Endodermal cell (in vitro differentiated cells): ENCODE measurements around the gene L1CAM. TPM values are rescaled to one million over a fixed set of nuclear protein-coding genes. Genes with fewer than 3 reads are reported as not detected.

Source experiments
- DNase-seq: peaks from one replicate; pipeline ENCODE4 v3.0.0-alpha.2; 2017
- H3K27ac ChIP-seq: 2 replicates; pipeline ENCODE4 v1.5.1; 2013; ENCODE audit warnings: mild to moderate bottlenecking, low read depth, low read length, moderate library complexity
- H3K27me3 ChIP-seq: 2 replicates; pipeline ENCODE4 v1.6.1; 2013; ENCODE audit warnings: mild to moderate bottlenecking, low read length, moderate library complexity; ENCODE audit not compliant: insufficient read depth, control insufficient read depth, poor library complexity, severe bottlenecking
- H3K36me3 ChIP-seq: 2 replicates; pipeline ENCODE4 v1.7.0; 2013; ENCODE audit warnings: mild to moderate bottlenecking, low read length, moderate library complexity; ENCODE audit not compliant: control insufficient read depth, insufficient read depth
- H3K4me1 ChIP-seq: one replicate; pipeline ENCODE4 v1.7.0; 2013; ENCODE audit warnings: low read length; ENCODE audit not compliant: control insufficient read depth, insufficient read depth
- H3K4me3 ChIP-seq: 2 replicates; pipeline ENCODE4 v1.5.1; 2013; ENCODE audit warnings: mild to moderate bottlenecking, low read length, moderate library complexity
- H3K9ac ChIP-seq: 2 replicates; pipeline ENCODE4 v1.6.1; 2013; ENCODE audit warnings: mild to moderate bottlenecking, low read length, moderate library complexity; ENCODE audit not compliant: poor library complexity, severe bottlenecking; ENCODE audit errors: extremely low read depth
- H3K9me3 ChIP-seq: 2 replicates; pipeline ENCODE4 v1.6.1; 2013; ENCODE audit warnings: mild to moderate bottlenecking, low read length, moderate library complexity; ENCODE audit not compliant: control insufficient read depth
- H3K27ac Mint-ChIP-seq: 2 replicates; pipeline ENCODE4 v1.8.0; 2020; ENCODE audit warnings: mixed read lengths
- H3K27me3 Mint-ChIP-seq: 2 replicates; pipeline ENCODE4 v1.8.0; 2021; ENCODE audit warnings: mild to moderate bottlenecking, mixed read lengths; ENCODE audit not compliant: insufficient read depth
- H3K36me3 Mint-ChIP-seq: 2 replicates; pipeline ENCODE4 v1.8.0; 2020; ENCODE audit warnings: low read depth, mixed read lengths
- H3K4me1 Mint-ChIP-seq: 2 replicates; pipeline ENCODE4 v1.8.0; 2020; ENCODE audit warnings: mixed read lengths
- H3K4me3 Mint-ChIP-seq: 2 replicates; pipeline ENCODE4 v1.8.0; 2020; ENCODE audit warnings: mild to moderate bottlenecking, moderate library complexity, mixed read lengths
- H3K9me3 Mint-ChIP-seq: 2 replicates; pipeline ENCODE4 v1.8.0; 2020; ENCODE audit warnings: mild to moderate bottlenecking, mixed read lengths
- WGBS, 2 experiments: methylation state at CpG; one replicate each; pipeline versions ENCODE4 v1.1.5 to v1.1.7; 2013; ENCODE audit warnings: missing lambda C conversion rate in 2 of 2, mixed read lengths in 1 of 2; ENCODE audit not compliant: insufficient coverage in 1 of 2, insufficient read length in 1 of 2; 5-methylcytosine and 5-hydroxymethylcytosine counted together
- total RNA-seq, 2 donors: library from RNA; stranded (reverse); fragmentation: NEBNext Ultra II Directional in 1 of 2; extraction: Animal tissue kit (Norgen Biotek cat#: 25700) in 1 of 2; gene quantifications; 2 replicates in 1 of 2; 3 replicates in 1 of 2; pipeline ENCODE4 v1.2.1, GENCODE V29; 2021
- TF ChIP-seq, protein P1 (sequence below): fragments of 200-600 bp; sonication (generic); conservative IDR thresholded peaks from 2 replicates; pipeline ENCODE4 v1.5.0; 2021; ENCODE audit warnings: antibody characterized with exemption, mild to moderate bottlenecking

The L1CAM gene
- total RNA-seq, 2 donors from 2014 or later = 7.5 to 29.0 TPM

DNA sequence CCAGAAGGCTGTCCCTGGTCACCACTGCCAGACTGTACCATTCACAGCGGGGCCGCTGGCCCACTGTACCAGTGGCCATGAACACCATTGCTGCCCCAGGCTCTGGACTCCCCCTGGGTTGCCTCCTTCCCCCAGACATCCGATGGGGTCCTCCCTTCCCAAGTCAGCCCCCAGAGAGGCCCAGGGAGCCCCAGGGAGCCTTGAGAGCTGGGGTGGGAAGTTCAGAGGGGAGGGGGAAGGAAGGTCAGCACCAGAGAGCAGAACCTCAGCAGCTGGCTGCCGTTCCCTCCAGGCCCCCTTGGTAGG is 40.5 kb upstream of the L1CAM start:
- Mint-ChIP-seq H3K9me3 (peaks cover 66% of the 10 kb centered on the region), H3K36me3 (peaks cover 8% of the 10 kb centered on the region), H3K4me1 (peaks cover 6% of the 10 kb centered on the region), H3K27ac (no peak overlapping the region), H3K27me3 (no peaks in the 10 kb centered on the region), H3K4me3 (peak overlapping the region; percentile 71)
- H3K4me3 ChIP-seq = no peak overlapping the region
- TF ChIP-seq, protein P1, sequence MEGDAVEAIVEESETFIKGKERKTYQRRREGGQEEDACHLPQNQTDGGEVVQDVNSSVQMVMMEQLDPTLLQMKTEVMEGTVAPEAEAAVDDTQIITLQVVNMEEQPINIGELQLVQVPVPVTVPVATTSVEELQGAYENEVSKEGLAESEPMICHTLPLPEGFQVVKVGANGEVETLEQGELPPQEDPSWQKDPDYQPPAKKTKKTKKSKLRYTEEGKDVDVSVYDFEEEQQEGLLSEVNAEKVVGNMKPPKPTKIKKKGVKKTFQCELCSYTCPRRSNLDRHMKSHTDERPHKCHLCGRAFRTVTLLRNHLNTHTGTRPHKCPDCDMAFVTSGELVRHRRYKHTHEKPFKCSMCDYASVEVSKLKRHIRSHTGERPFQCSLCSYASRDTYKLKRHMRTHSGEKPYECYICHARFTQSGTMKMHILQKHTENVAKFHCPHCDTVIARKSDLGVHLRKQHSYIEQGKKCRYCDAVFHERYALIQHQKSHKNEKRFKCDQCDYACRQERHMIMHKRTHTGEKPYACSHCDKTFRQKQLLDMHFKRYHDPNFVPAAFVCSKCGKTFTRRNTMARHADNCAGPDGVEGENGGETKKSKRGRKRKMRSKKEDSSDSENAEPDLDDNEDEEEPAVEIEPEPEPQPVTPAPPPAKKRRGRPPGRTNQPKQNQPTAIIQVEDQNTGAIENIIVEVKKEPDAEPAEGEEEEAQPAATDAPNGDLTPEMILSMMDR = no peak
- DNase-seq = no peak
- H3K9me3 ChIP-seq = no peaks in the 10 kb centered on the region
- H3K27me3 ChIP-seq = no peaks in the 10 kb centered on the region
- no peaks in the 10 kb centered on the region for H3K4me1 ChIP-seq
- WGBS, 2 experiments = 23% methylated on average over 3 of the region's 4 CpGs; no CpG with 5 or more reads in 1 of the 2 experiments
- peak overlapping the region; percentile 94 for H3K27ac ChIP-seq
- peaks cover 4% of the 10 kb centered on the region for H3K36me3 ChIP-seq
- no peak overlapping the region for H3K9ac ChIP-seq

DNA sequence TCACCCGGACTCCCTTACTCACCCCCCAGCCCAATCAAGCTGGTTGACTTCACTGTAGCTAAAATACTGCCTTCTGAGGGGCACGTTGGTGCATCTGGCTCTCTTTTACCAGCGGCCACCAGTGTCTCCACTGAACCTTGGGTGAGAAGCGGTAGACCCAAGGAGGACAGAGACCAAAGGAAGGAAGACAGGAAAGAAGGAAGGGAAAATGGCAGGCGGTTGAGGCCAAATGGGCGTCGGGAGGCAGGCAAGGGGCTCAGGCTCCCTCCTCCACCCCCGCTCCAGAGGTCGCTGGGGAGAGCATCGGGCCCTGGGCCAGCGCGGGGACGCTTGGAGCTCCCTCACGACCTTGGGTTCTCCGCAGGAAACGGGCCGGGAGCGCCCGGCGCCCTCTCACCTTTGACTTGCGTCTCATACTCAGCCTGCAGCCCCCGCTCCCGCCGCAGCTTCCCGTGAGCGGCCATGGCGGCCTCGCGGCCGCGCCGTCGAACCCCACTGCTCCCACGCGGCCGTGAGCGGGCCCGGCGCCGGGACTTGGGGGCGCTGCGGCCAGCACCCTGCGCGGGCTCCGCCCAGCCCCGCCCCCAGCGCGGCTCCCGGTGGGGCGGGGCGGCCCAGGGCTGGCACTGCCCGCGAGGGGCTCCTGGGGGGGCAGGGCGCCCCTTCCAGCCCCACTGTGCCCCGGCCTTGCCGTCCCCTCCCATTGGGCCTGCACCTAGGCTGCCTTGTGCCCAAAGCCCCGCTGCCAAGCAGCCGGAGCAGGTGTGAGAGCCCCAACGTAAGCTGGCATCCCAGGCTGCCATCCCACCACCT is 40.0 kb upstream of the L1CAM start, which contains the start of gene ARHGAP4:
Gene ARHGAP4 (minus strand): TSS at position 526 of the 813 bp plus-strand sequence. CDS start 62 bp downstream, at position 464.
- Mint-ChIP-seq H3K4me1 (peaks cover 6% of the 10 kb centered on the region), H3K4me3 (peak within 1 kb of the TSS; percentile 71), H3K27ac (peak within 1 kb of the TSS; percentile 86), H3K27me3 (no peaks in the 10 kb centered on the region), H3K9me3 (peaks cover 64% of the 10 kb centered on the region), H3K36me3 (peaks cover 5% of the 10 kb centered on the region)
- Histone ChIP-seq H3K27ac (peak within 1 kb of the TSS; percentile 94), H3K9me3 (no peaks in the 10 kb centered on the region), H3K36me3 (no peaks in the 10 kb centered on the region), H3K4me1 (no peaks in the 10 kb centered on the region), H3K9ac (peak within 1 kb of the TSS; percentile 15), H3K4me3 (peak within 1 kb of the TSS; percentile 82), H3K27me3 (no peaks in the 10 kb centered on the region)
- TF ChIP-seq, protein P1 = no peak
- WGBS, 2 experiments = 11 to 30% methylated on average over 2 to 59 of the region's 59 CpGs
- DNase-seq = no peak

DNA sequence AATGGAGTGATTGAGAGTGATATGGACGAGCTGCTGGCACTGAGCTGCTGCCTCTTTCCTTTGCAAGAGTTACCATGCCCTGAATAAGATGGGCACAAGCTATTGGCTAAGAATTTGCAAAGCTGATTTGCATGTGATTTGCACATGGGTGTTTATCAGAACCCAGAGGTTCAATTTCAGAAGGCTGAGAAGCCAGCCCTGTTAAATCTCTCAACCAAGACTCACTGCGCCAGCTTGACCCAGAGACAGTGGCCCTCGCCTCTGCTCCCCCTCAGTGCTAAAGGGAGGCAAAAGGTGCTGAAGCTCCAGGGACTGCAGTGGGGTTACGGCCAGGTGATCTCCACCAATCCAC is 39.4 kb upstream of the L1CAM start:
- Histone ChIP-seq H3K36me3 (no peaks in the 10 kb centered on the region), H3K9me3 (no peaks in the 10 kb centered on the region), H3K4me3 (peak overlapping the region; percentile 78), H3K4me1 (no peaks in the 10 kb centered on the region), H3K27ac (no peak overlapping the region), H3K27me3 (no peaks in the 10 kb centered on the region), H3K9ac (no peak overlapping the region)
- TF ChIP-seq, protein P1 = no peak
- no peaks in the 10 kb centered on the region for H3K27me3 Mint-ChIP-seq
- H3K9me3 Mint-ChIP-seq = peaks cover 62% of the 10 kb centered on the region
- peaks cover 6% of the 10 kb centered on the region for H3K4me1 Mint-ChIP-seq
- peak overlapping the region; percentile 71 for H3K4me3 Mint-ChIP-seq
- no peak for DNase-seq
- peak overlapping the region; percentile 80 for H3K27ac Mint-ChIP-seq
- 87% methylated on average over 3 of the region's 4 CpGs; no CpG with 5 or more reads in 1 of the 2 experiments for WGBS, 2 experiments
- H3K36me3 Mint-ChIP-seq = peaks cover 5% of the 10 kb centered on the region
